ENCODE measurements around the gene CNBD2.

DNA sequence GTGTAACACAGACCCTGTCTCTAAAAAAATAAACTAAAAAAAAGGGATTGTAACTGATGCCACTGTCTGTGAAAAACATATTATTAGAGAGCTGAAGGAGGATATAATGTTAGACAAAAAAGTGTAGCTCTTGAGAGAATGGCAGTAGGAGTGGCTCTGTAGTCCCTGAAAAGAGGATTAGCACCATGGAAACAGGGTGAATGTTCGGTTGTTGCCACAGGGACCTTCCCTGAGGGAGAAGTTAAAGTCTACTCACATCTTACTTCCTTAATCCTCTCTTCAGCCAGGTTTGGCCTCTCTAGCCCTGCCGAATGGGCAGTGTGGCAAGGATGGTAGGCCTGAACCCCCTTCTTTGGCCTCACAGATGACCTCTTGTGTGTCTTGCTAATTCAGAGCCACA, 26.1 kb upstream of the CNBD2 start:
- no peak for TF ChIP-seq EZH2 (IDR thresholded peaks at IDR 0.05; ENCODE audit: insufficient read depth, low read length)
- TF ChIP-seq, protein P1, sequence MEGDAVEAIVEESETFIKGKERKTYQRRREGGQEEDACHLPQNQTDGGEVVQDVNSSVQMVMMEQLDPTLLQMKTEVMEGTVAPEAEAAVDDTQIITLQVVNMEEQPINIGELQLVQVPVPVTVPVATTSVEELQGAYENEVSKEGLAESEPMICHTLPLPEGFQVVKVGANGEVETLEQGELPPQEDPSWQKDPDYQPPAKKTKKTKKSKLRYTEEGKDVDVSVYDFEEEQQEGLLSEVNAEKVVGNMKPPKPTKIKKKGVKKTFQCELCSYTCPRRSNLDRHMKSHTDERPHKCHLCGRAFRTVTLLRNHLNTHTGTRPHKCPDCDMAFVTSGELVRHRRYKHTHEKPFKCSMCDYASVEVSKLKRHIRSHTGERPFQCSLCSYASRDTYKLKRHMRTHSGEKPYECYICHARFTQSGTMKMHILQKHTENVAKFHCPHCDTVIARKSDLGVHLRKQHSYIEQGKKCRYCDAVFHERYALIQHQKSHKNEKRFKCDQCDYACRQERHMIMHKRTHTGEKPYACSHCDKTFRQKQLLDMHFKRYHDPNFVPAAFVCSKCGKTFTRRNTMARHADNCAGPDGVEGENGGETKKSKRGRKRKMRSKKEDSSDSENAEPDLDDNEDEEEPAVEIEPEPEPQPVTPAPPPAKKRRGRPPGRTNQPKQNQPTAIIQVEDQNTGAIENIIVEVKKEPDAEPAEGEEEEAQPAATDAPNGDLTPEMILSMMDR (IDR thresholded peaks at IDR 0.05; ENCODE audit: insufficient read depth, low read depth, low read length), result no peak
